EH (cell line): ENCODE measurements around the gene WASHC4.

Experiments used
- DNase-seq: peaks from one replicate; pipeline ENCODE4 v3.0.0-alpha.2; 2015; ENCODE audit warnings: low read depth

The WASHC4 gene

GRCh38 chr12:105107494-105108371 lies at the start of gene WASHC4:
Gene WASHC4 (plus strand): TSS chr12:105107731. CDS start chr12:105107801, 70 bp downstream.
- DNase-seq = peak; percentile 94

- no peak for DNase-seq
Measured at GRCh38 chr12:105060715-105061378, 46.7 kb upstream of the WASHC4 start.

GRCh38 chr12:105064564-105065178 lies 42.9 kb upstream of the WASHC4 start:
- no peak for DNase-seq

- DNase-seq = peak; percentile 9
Measured at GRCh38 chr12:105067511-105068031, 40.0 kb upstream of the WASHC4 start.

- DNase-seq = no peak
Measured at GRCh38 chr12:105069936-105070702, 37.4 kb upstream of the WASHC4 start.

GRCh38 chr12:105071981-105072380 lies 35.5 kb upstream of the WASHC4 start:
- no peak for DNase-seq

- DNase-seq = no peak
Measured at GRCh38 chr12:105072888-105073488, 34.5 kb upstream of the WASHC4 start.

- peak; percentile 93 for DNase-seq
Measured at GRCh38 chr12:105076098-105076497, 31.4 kb upstream of the WASHC4 start.

- DNase-seq = no peak
Measured at GRCh38 chr12:105076913-105077312, 30.6 kb upstream of the WASHC4 start.

- peak; percentile 19 for DNase-seq
Measured at GRCh38 chr12:105077435-105077834, 30.1 kb upstream of the WASHC4 start.

- no peak for DNase-seq
Measured at GRCh38 chr12:105078712-105079570, 28.6 kb upstream of the WASHC4 start.

GRCh38 chr12:105083031-105083430 lies 24.5 kb upstream of the WASHC4 start:
- peak; percentile 26 for DNase-seq

GRCh38 chr12:105083551-105084105 lies 23.9 kb upstream of the WASHC4 start:
- DNase-seq = peak; percentile 89

- peak; percentile 93 for DNase-seq
Measured at GRCh38 chr12:105084251-105085250, 23.0 kb upstream of the WASHC4 start, which contains the start of gene ALDH1L2. Gene ALDH1L2 (minus strand): TSS chr12:105084458. CDS start chr12:105084436, 22 bp downstream.

- no peak for DNase-seq
Measured at GRCh38 chr12:105085501-105085900, 22.0 kb upstream of the WASHC4 start.

GRCh38 chr12:105089817-105090216 lies 17.7 kb upstream of the WASHC4 start:
- DNase-seq = no peak

GRCh38 chr12:105090361-105090760 lies 17.2 kb upstream of the WASHC4 start:
- no peak for DNase-seq

- DNase-seq = no peak
Measured at GRCh38 chr12:105091476-105092206, 15.9 kb upstream of the WASHC4 start.
